ENCODE results near the gene SKI. TPM values are rescaled to one million over a fixed set of nuclear protein-coding genes. Genes with fewer than 3 reads are reported as not detected.

Gene SKI
- total RNA-seq, 1 donor from 2014 or later = 26.9 TPM

- Histone ChIP-seq H3K27me3 (ENCODE audit: control insufficient read depth, insufficient read depth, low read length) (no peaks in the 10 kb centered on the region), H3K4me3 (ENCODE audit: low read depth, low read length) (peak overlapping the region; percentile 82), H3K36me3 (ENCODE audit: control insufficient read depth, insufficient read depth, low read length) (no peaks in the 10 kb centered on the region)
- DNase-seq (ENCODE audit: low read depth) = no peak
- TF ChIP-seq, protein P1, sequence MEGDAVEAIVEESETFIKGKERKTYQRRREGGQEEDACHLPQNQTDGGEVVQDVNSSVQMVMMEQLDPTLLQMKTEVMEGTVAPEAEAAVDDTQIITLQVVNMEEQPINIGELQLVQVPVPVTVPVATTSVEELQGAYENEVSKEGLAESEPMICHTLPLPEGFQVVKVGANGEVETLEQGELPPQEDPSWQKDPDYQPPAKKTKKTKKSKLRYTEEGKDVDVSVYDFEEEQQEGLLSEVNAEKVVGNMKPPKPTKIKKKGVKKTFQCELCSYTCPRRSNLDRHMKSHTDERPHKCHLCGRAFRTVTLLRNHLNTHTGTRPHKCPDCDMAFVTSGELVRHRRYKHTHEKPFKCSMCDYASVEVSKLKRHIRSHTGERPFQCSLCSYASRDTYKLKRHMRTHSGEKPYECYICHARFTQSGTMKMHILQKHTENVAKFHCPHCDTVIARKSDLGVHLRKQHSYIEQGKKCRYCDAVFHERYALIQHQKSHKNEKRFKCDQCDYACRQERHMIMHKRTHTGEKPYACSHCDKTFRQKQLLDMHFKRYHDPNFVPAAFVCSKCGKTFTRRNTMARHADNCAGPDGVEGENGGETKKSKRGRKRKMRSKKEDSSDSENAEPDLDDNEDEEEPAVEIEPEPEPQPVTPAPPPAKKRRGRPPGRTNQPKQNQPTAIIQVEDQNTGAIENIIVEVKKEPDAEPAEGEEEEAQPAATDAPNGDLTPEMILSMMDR (IDR thresholded peaks at IDR 0.05; ENCODE audit: insufficient read depth, low read length, poor library complexity, severe bottlenecking) = no peak
These were observed 1.1 kb downstream of the SKI start for GRCh38 chr1:2229037-2229864.

GRCh38 chr1:2229911-2230731 is 2.0 kb downstream of the SKI start:
- Histone ChIP-seq H3K36me3 (ENCODE audit: control insufficient read depth, insufficient read depth, low read length) (no peaks in the 10 kb centered on the region), H3K4me3 (ENCODE audit: low read depth, low read length) (peak overlapping the region; percentile 82), H3K27me3 (ENCODE audit: control insufficient read depth, insufficient read depth, low read length) (no peaks in the 10 kb centered on the region)
- DNase-seq (ENCODE audit: low read depth) = no peak
- TF ChIP-seq, protein P1 (IDR thresholded peaks at IDR 0.05; ENCODE audit: insufficient read depth, low read length, poor library complexity, severe bottlenecking) = no peak

GRCh38 chr1:2230781-2231531 is 2.8 kb downstream of the SKI start:
- TF ChIP-seq, protein P1 (IDR thresholded peaks at IDR 0.05; ENCODE audit: insufficient read depth, low read length, poor library complexity, severe bottlenecking) = no peak
- no peaks in the 10 kb centered on the region for H3K36me3 ChIP-seq (ENCODE audit: control insufficient read depth, insufficient read depth, low read length)
- H3K27me3 ChIP-seq (ENCODE audit: control insufficient read depth, insufficient read depth, low read length) = no peaks in the 10 kb centered on the region
- peak overlapping the region; percentile 82 for H3K4me3 ChIP-seq (ENCODE audit: low read depth, low read length)
- no peak for DNase-seq (ENCODE audit: low read depth)

GRCh38 chr1:2231532-2232254 is 3.6 kb downstream of the SKI start:
- Histone ChIP-seq H3K4me3 (ENCODE audit: low read depth, low read length) (peak overlapping the region; percentile 82), H3K27me3 (ENCODE audit: control insufficient read depth, insufficient read depth, low read length) (no peaks in the 10 kb centered on the region), H3K36me3 (ENCODE audit: control insufficient read depth, insufficient read depth, low read length) (no peaks in the 10 kb centered on the region)
- TF ChIP-seq, protein P1 (IDR thresholded peaks at IDR 0.05; ENCODE audit: insufficient read depth, low read length, poor library complexity, severe bottlenecking) = no peak
- DNase-seq (ENCODE audit: low read depth) = no peak

DNA sequence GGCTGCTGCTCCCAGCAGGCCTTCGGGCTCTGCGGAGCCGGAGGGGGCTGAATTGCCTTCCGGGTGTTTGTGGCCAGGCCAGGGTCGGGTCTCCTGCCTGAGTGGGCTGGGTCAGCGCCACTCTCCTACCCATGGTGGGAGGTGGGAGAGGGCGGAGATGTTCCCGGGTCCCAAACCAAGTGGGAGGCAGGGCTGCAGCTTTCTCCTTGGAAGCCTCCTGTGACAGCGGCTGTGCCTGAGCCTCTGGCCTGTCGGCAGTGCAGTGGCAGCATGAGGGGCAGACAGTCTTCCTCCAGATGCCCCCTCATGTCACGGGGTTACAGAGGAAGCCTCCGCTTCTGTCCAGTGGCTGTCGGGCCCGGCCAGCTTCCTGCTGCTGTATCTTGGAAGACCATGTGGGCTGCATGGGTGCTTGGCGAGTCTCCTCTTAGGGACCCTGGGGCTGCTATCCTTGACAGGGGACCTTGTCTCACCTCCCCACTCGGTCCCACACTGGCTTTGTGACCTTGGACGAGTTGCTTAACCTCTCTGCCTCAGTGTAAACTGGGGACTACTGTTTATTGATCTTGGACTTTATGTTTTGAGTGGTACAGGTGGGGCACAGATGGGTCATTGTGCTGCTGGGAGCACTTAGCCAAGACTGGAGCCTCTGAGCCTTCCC is 4.3 kb downstream of the SKI start:
- DNase-seq (ENCODE audit: low read depth) = no peak
- no peaks in the 10 kb centered on the region for H3K36me3 ChIP-seq (ENCODE audit: control insufficient read depth, insufficient read depth, low read length)
- TF ChIP-seq, protein P1 (IDR thresholded peaks at IDR 0.05; ENCODE audit: insufficient read depth, low read length, poor library complexity, severe bottlenecking) = no peak

More for the DNA sequence above, 4.3 kb downstream of the SKI start:
- H3K27me3 ChIP-seq (ENCODE audit: control insufficient read depth, insufficient read depth, low read length) = no peaks in the 10 kb centered on the region
- peak overlapping the region; percentile 82 for H3K4me3 ChIP-seq (ENCODE audit: low read depth, low read length)
